Activated B cell treated with CpG ODN at 0.5 μM for 24 hours (primary cell): ENCODE measurements around the gene PTPRK. TPM values are rescaled to one million over a fixed set of nuclear protein-coding genes. Genes with fewer than 3 reads are reported as not detected.
"Not testable (repeated sequence)": the region's sequence is repeated elsewhere in the genome, so short reads cannot be mapped to it uniquely, and the experiment has no call there.

ENCODE experiments used
- ATAC-seq: fragments of 200-7000 bp; cut with Tn5 transposase; one replicate; pipeline ENCODE4 v1.10.0; 2021; ENCODE audit warnings: low read depth, mild to moderate bottlenecking, moderate library complexity
- CTCF ChIA-PET: fragments of 350-600 bp; sonication (Branson Sonifier 250); formaldehyde crosslinking; loops from one replicate; lab custom pipeline; 2021; ENCODE audit warnings: antibody characterized with exemption; lab: Charles Lee
- POLR2A ChIA-PET: fragments of 350-600 bp; sonication (Branson Sonifier 250); formaldehyde crosslinking; loops from one replicate; lab custom pipeline; 2021; ENCODE audit warnings: antibody characterized with exemption; lab: Charles Lee
- DNase-seq: peaks from one replicate; pipeline ENCODE4 v3.0.0; 2022
- H3K27ac Mint-ChIP-seq: one replicate; pipeline ENCODE4 v1.8.0; 2020; ENCODE audit warnings: mixed read lengths
- H3K27me3 Mint-ChIP-seq: one replicate; pipeline ENCODE4 v1.8.0; 2021; ENCODE audit warnings: mixed read lengths
- H3K36me3 Mint-ChIP-seq: one replicate; pipeline ENCODE4 v1.8.0; 2021; ENCODE audit warnings: low read depth, mixed read lengths
- H3K4me1 Mint-ChIP-seq: one replicate; pipeline ENCODE4 v1.8.0; 2021; ENCODE audit warnings: mixed read lengths
- H3K4me3 Mint-ChIP-seq: one replicate; pipeline ENCODE4 v1.8.0; 2020; ENCODE audit warnings: mild to moderate bottlenecking, mixed read lengths
- H3K9me3 Mint-ChIP-seq: one replicate; pipeline ENCODE4 v1.8.0; 2020; ENCODE audit warnings: mixed read lengths
- CTCF ChIP-seq: fragments of 200-600 bp; IDR thresholded peaks from one replicate; pipeline ENCODE4 v1.8.0; 2022; ENCODE audit warnings: antibody characterized with exemption, mild to moderate bottlenecking
- intact Hi-C: fragments of 100-400 bp; cut with micrococcal nuclease; formaldehyde crosslinking; loops from one replicate; pipeline ENCODE4 v1.15.1; 2024
- total RNA-seq: library from RNA; stranded (reverse); gene quantifications from 2 replicates; pipeline ENCODE4 v1.2.3, GENCODE V29; 2022

The PTPRK gene
- total RNA-seq, 1 donor from 2014 or later = 14.2 TPM

- no peaks in the 10 kb centered on the region for H3K4me1 Mint-ChIP-seq
- H3K9me3 Mint-ChIP-seq = peaks cover 8% of the 10 kb centered on the region
- H3K36me3 Mint-ChIP-seq = no peaks in the 10 kb centered on the region
- ATAC-seq (no peak), DNase-seq (no peak)
- no peak for TF ChIP-seq CTCF
- CTCF ChIA-PET = no interaction called here
- intact Hi-C loops = no loop called here
- H3K27ac Mint-ChIP-seq = no peak overlapping the region
- POLR2A ChIA-PET = no interaction called here
- no peak overlapping the region for H3K4me3 Mint-ChIP-seq
- H3K27me3 Mint-ChIP-seq = no peaks in the 10 kb centered on the region
These were observed 585.4 kb downstream of the PTPRK start for GRCh38 chr6:127934956-127935355.

- no peaks in the 10 kb centered on the region for H3K4me1 Mint-ChIP-seq
- H3K27me3 Mint-ChIP-seq = no peaks in the 10 kb centered on the region
- H3K36me3 Mint-ChIP-seq = no peaks in the 10 kb centered on the region
- H3K4me3 Mint-ChIP-seq = no peak overlapping the region
- peaks cover 8% of the 10 kb centered on the region for H3K9me3 Mint-ChIP-seq
- intact Hi-C loops = no loop called here
- ChIA-PET CTCF (no interaction called here), POLR2A (no interaction called here)
- ATAC-seq = no peak
- DNase-seq = no peak
- no peak for TF ChIP-seq CTCF
- no peak overlapping the region for H3K27ac Mint-ChIP-seq
These were observed 586.3 kb downstream of the PTPRK start for GRCh38 chr6:127933852-127934840.

GRCh38 chr6:127933137-127933536, 587.3 kb downstream of the PTPRK start:
- no peak for ATAC-seq
- no peak for TF ChIP-seq CTCF
- Mint-ChIP-seq H3K9me3 (peaks cover 12% of the 10 kb centered on the region), H3K36me3 (no peaks in the 10 kb centered on the region), H3K27ac (no peak overlapping the region), H3K4me3 (no peak overlapping the region), H3K4me1 (no peaks in the 10 kb centered on the region), H3K27me3 (no peaks in the 10 kb centered on the region)
- no peak for DNase-seq
- intact Hi-C loops = no loop called here
- POLR2A ChIA-PET = no interaction called here
- CTCF ChIA-PET = no interaction called here

- H3K4me3 Mint-ChIP-seq = no peak overlapping the region
- peaks cover 13% of the 10 kb centered on the region for H3K9me3 Mint-ChIP-seq
- ATAC-seq = no peak
- ChIA-PET POLR2A (no interaction called here), CTCF (no interaction called here)
- no peaks in the 10 kb centered on the region for H3K27me3 Mint-ChIP-seq
- intact Hi-C loops = no loop called here
- no peaks in the 10 kb centered on the region for H3K36me3 Mint-ChIP-seq
- no peak for DNase-seq
- no peaks in the 10 kb centered on the region for H3K4me1 Mint-ChIP-seq
- no peak overlapping the region for H3K27ac Mint-ChIP-seq
- no peak for TF ChIP-seq CTCF
These were observed 587.7 kb downstream of the PTPRK start for GRCh38 chr6:127932708-127933107.

GRCh38 chr6:127926441-127926840, 594.0 kb downstream of the PTPRK start:
- H3K4me1 Mint-ChIP-seq, CTCF ChIA-PET, H3K27ac Mint-ChIP-seq, intact Hi-C loops, POLR2A ChIA-PET, H3K36me3 Mint-ChIP-seq, H3K4me3 Mint-ChIP-seq, DNase-seq, ATAC-seq, H3K27me3 Mint-ChIP-seq: not testable (repeated sequence)
- peaks cover 11% of the 10 kb centered on the region for H3K9me3 Mint-ChIP-seq
